ENCODE data around the gene PRMT2.

PRMT2 gene

DNA sequence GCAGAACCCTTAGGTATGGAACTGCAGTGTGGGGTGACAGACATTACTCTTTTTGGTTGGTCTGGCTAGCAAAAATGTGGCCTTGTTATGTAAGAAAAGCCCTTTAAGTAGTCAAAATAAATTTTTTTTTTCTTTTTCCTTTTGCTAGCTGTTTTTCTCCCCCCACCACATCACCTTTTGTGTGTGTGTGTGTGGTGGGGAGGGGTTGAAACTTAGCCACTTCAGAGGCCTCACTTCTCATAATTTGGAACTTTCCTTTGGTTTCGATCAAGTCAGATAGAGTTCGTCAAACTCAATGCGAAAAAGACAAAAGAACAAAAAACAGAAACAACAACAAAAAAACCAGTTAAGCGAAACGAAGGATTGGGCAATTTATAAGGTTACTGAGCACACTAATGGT, 1.9 kb upstream of the PRMT2 start:
- H3K79me1 ChIP-seq (replicated peaks; ENCODE audit: low read length, poor library complexity, severe bottlenecking), result no peaks in the 10 kb centered on the region
- H3K4me1 ChIP-seq (ENCODE audit: control insufficient read depth, insufficient read depth, low read depth, low read length), result peaks cover 5% of the 10 kb centered on the region
- H3K9me3 ChIP-seq (ENCODE audit: control insufficient read depth, low read length), result no peaks in the 10 kb centered on the region
- no peak overlapping the region for H3K18ac ChIP-seq (ENCODE audit: low read depth in 1 of 2, low read length in 2 of 2)
- no CpG with 5 or more reads among the region's 5 CpGs for WGBS
- H4K91ac ChIP-seq (ENCODE audit: low read length), result no peak overlapping the region
- no peak overlapping the region for H2AFZ ChIP-seq (ENCODE audit: low read depth, low read length)
- no peak overlapping the region for H3K27ac ChIP-seq (ENCODE audit: low read length, poor library complexity, severe bottlenecking)
- H2BK5ac ChIP-seq (ENCODE audit: low read depth, low read length, poor library complexity, severe bottlenecking), result no peak overlapping the region
- no peak overlapping the region for H3K23ac ChIP-seq (ENCODE audit: low read length in 2 of 2)
- no peak for DNase-seq
- H2AK5ac ChIP-seq (ENCODE audit: low read length, severe bottlenecking), result no peak overlapping the region
- no peak overlapping the region for H3K9ac ChIP-seq (ENCODE audit: low read length)
- no peak overlapping the region for H2BK15ac ChIP-seq (ENCODE audit: low read depth, poor library complexity, severe bottlenecking)
- peaks cover 0 to 21% of the 10 kb centered on the region in 2 experiments for H3K36me3 ChIP-seq (ENCODE audit: control insufficient read depth in 1 of 2, insufficient read depth in 2 of 2, low read depth in 1 of 2, low read length in 2 of 2)
- no peak overlapping the region for H4K8ac ChIP-seq (ENCODE audit: low read length)
- no peak overlapping the region for H2BK12ac ChIP-seq (ENCODE audit: low read length in 2 of 2)
- no peak overlapping the region for H3K14ac ChIP-seq (ENCODE audit: low read length in 2 of 2)
- no peak overlapping the region for H3K4ac ChIP-seq (ENCODE audit: low read depth in 1 of 2, low read length in 2 of 2)
- no peak overlapping the region for H2BK120ac ChIP-seq (ENCODE audit: low read depth, low read length)
- peaks cover 2 to 9% of the 10 kb centered on the region in 2 experiments for H3K27me3 ChIP-seq (ENCODE audit: control insufficient read depth in 1 of 2, insufficient read depth in 1 of 2, low read length in 2 of 2)
- H3K4me2 ChIP-seq (ENCODE audit: low read length, poor library complexity, severe bottlenecking), result no peak overlapping the region
- no peak overlapping the region for H3K4me3 ChIP-seq (ENCODE audit: insufficient read depth in 1 of 2, low read depth in 1 of 2, low read length in 2 of 2)

DNA sequence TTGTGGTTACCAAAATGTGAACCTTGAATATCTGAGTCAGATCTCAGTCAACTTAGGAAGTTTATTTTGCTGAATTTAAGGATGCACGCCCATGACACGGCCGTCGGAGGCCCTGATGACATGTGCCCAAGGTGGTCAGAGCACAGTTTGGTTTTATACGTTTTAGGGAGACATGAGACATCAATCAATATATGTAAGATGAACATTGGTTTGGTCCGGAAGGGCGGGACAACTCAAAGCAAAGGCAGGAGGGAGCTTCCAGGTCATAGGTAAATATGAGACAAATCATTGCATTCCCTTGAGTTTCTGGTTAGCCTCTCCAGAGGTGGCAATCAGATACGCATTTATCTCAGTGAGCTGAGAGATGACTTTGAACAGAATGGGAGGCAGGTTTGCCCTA, 1.0 kb upstream of the PRMT2 start:
- peak overlapping the region; percentile 98 for H3K9ac ChIP-seq (ENCODE audit: low read length)
- no peak overlapping the region for H2AFZ ChIP-seq (ENCODE audit: low read depth, low read length)
- no peak overlapping the region for H3K18ac ChIP-seq (ENCODE audit: low read depth in 1 of 2, low read length in 2 of 2)
- 91% methylated on average over 8 of the region's 8 CpGs for WGBS
- H2BK120ac ChIP-seq (ENCODE audit: low read depth, low read length), result no peak overlapping the region
- no peak for DNase-seq
- H3K4ac ChIP-seq (ENCODE audit: low read depth in 1 of 2, low read length in 2 of 2), result peak overlapping the region in 1 of 2 experiments; percentile 54
- no peak overlapping the region for H2BK5ac ChIP-seq (ENCODE audit: low read depth, low read length, poor library complexity, severe bottlenecking)
- H3K36me3 ChIP-seq (ENCODE audit: control insufficient read depth in 1 of 2, insufficient read depth in 2 of 2, low read depth in 1 of 2, low read length in 2 of 2), result peaks cover 0 to 21% of the 10 kb centered on the region in 2 experiments
- no peaks in the 10 kb centered on the region for H3K9me3 ChIP-seq (ENCODE audit: control insufficient read depth, low read length)
- H3K23ac ChIP-seq (ENCODE audit: low read length in 2 of 2), result no peak overlapping the region
- no peak overlapping the region for H3K4me2 ChIP-seq (ENCODE audit: low read length, poor library complexity, severe bottlenecking)
- peaks cover 0 to under 1% of the 10 kb centered on the region in 2 experiments for H3K27me3 ChIP-seq (ENCODE audit: control insufficient read depth in 1 of 2, insufficient read depth in 1 of 2, low read length in 2 of 2)
- peak overlapping the region; percentile 80 for H4K8ac ChIP-seq (ENCODE audit: low read length)
- peaks cover 5% of the 10 kb centered on the region for H3K4me1 ChIP-seq (ENCODE audit: control insufficient read depth, insufficient read depth, low read depth, low read length)
- H4K91ac ChIP-seq (ENCODE audit: low read length), result no peak overlapping the region
- peak overlapping the region in 1 of 2 experiments; percentile 99 for H3K4me3 ChIP-seq (ENCODE audit: insufficient read depth in 1 of 2, low read depth in 1 of 2, low read length in 2 of 2)
- no peak overlapping the region for H2BK15ac ChIP-seq (ENCODE audit: low read depth, poor library complexity, severe bottlenecking)
- no peak overlapping the region for H2AK5ac ChIP-seq (ENCODE audit: low read length, severe bottlenecking)
- no peak overlapping the region for H3K14ac ChIP-seq (ENCODE audit: low read length in 2 of 2)
- peak overlapping the region; percentile 93 for H3K27ac ChIP-seq (ENCODE audit: low read length, poor library complexity, severe bottlenecking)
- H3K79me1 ChIP-seq (replicated peaks; ENCODE audit: low read length, poor library complexity, severe bottlenecking), result no peaks in the 10 kb centered on the region
- no peak overlapping the region for H2BK12ac ChIP-seq (ENCODE audit: low read length in 2 of 2)

DNA sequence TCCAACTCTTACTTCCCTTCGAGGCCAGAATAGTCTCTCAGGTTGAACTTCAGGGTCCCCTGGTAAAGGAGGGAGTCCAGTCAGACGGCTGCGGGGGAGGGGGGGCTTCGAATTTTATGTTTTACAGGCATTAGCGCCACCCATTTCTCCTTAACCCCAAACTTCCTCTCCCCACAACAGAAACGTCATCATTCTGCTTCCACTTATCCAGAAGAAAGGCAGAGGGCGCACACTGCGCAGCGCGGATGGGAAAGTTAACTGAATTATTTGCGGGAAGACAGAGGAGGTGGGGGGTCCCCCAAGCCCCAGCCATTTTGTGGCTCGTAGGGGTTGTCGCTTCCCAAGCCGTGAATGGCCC, 529 bp upstream of the PRMT2 start:
- Histone ChIP-seq H4K91ac (ENCODE audit: low read length) (peak overlapping the region; percentile 85), H3K9me3 (ENCODE audit: control insufficient read depth, low read length) (no peaks in the 10 kb centered on the region), H4K8ac (ENCODE audit: low read length) (peak overlapping the region; percentile 97), H3K14ac (ENCODE audit: low read length in 2 of 2) (no peak overlapping the region), H3K4me2 (ENCODE audit: low read length, poor library complexity, severe bottlenecking) (peak overlapping the region; percentile 66), H3K4ac (ENCODE audit: low read depth in 1 of 2, low read length in 2 of 2) (peak overlapping the region in 1 of 2 experiments; percentile 54), H3K18ac (ENCODE audit: low read depth in 1 of 2, low read length in 2 of 2) (peak overlapping the region; percentile 71 to 77), H2AFZ (ENCODE audit: low read depth, low read length) (no peak overlapping the region), H2BK15ac (ENCODE audit: low read depth, poor library complexity, severe bottlenecking) (peak overlapping the region; percentile 77), H3K79me1 (replicated peaks; ENCODE audit: low read length, poor library complexity, severe bottlenecking) (no peaks in the 10 kb centered on the region), H3K23ac (ENCODE audit: low read length in 2 of 2) (no peak overlapping the region), H2BK5ac (ENCODE audit: low read depth, low read length, poor library complexity, severe bottlenecking) (peak overlapping the region; percentile 74), H2BK120ac (ENCODE audit: low read depth, low read length) (peak overlapping the region; percentile 89), H3K4me3 (ENCODE audit: insufficient read depth in 1 of 2, low read depth in 1 of 2, low read length in 2 of 2) (peak overlapping the region; percentile 58 to 99), H2AK5ac (ENCODE audit: low read length, severe bottlenecking) (no peak overlapping the region), H3K9ac (ENCODE audit: low read length) (peak overlapping the region; percentile 98), H3K27ac (ENCODE audit: low read length, poor library complexity, severe bottlenecking) (peak overlapping the region; percentile 93), H3K27me3 (ENCODE audit: control insufficient read depth in 1 of 2, insufficient read depth in 1 of 2, low read length in 2 of 2) (no peaks in the 10 kb centered on the region), H3K36me3 (ENCODE audit: control insufficient read depth in 1 of 2, insufficient read depth in 2 of 2, low read depth in 1 of 2, low read length in 2 of 2) (peaks cover 0 to 26% of the 10 kb centered on the region in 2 experiments), H3K4me1 (ENCODE audit: control insufficient read depth, insufficient read depth, low read depth, low read length) (peaks cover 5% of the 10 kb centered on the region), H2BK12ac (ENCODE audit: low read length in 2 of 2) (no peak overlapping the region)
- DNase-seq, result peak; percentile 91
- 8% methylated on average over 10 of the region's 14 CpGs for WGBS

DNA sequence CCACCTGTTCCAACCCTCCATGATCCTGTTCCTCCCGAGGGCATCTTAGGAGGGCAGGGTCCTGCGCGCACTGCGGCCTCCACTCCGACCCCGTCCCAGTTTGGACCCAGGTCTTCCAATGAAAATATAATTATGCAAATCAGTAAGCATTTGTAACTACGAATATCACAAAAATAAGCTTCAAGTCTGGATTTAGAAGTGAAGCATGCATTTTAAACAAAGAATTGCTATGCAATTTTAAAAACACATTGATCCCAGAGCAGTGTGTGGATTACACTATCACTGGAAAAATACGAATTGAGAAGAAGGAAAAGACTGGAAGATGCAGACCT, 673 bp downstream of the PRMT2 start:
- H3K36me3 ChIP-seq (ENCODE audit: control insufficient read depth in 1 of 2, insufficient read depth in 2 of 2, low read depth in 1 of 2, low read length in 2 of 2), result peaks cover under 1 to 34% of the 10 kb centered on the region in 2 experiments
- H2AFZ ChIP-seq (ENCODE audit: low read depth, low read length), result peak overlapping the region; percentile 51
- no peaks in the 10 kb centered on the region for H3K79me1 ChIP-seq (replicated peaks; ENCODE audit: low read length, poor library complexity, severe bottlenecking)
- H3K27me3 ChIP-seq (ENCODE audit: control insufficient read depth in 1 of 2, insufficient read depth in 1 of 2, low read length in 2 of 2), result no peaks in the 10 kb centered on the region
- 21% methylated on average over 2 of the region's 8 CpGs for WGBS
- peak overlapping the region; percentile 94 for H4K8ac ChIP-seq (ENCODE audit: low read length)
- no peak overlapping the region for H3K27ac ChIP-seq (ENCODE audit: low read length, poor library complexity, severe bottlenecking)
- peak overlapping the region; percentile 76 for H3K4me2 ChIP-seq (ENCODE audit: low read length, poor library complexity, severe bottlenecking)
- H3K18ac ChIP-seq (ENCODE audit: low read depth in 1 of 2, low read length in 2 of 2), result peak overlapping the region in 1 of 2 experiments; percentile 99
- no peak overlapping the region for H2BK12ac ChIP-seq (ENCODE audit: low read length in 2 of 2)
- no peak for DNase-seq
- H3K4me1 ChIP-seq (ENCODE audit: control insufficient read depth, insufficient read depth, low read depth, low read length), result peaks cover 5% of the 10 kb centered on the region
- peak overlapping the region in 1 of 2 experiments; percentile 100 for H3K14ac ChIP-seq (ENCODE audit: low read length in 2 of 2)
- H3K4ac ChIP-seq (ENCODE audit: low read depth in 1 of 2, low read length in 2 of 2), result peak overlapping the region in 1 of 2 experiments; percentile 30
- no peak overlapping the region for H2AK5ac ChIP-seq (ENCODE audit: low read length, severe bottlenecking)
- no peak overlapping the region for H2BK5ac ChIP-seq (ENCODE audit: low read depth, low read length, poor library complexity, severe bottlenecking)
- no peaks in the 10 kb centered on the region for H3K9me3 ChIP-seq (ENCODE audit: control insufficient read depth, low read length)
- no peak overlapping the region for H2BK120ac ChIP-seq (ENCODE audit: low read depth, low read length)
- H4K91ac ChIP-seq (ENCODE audit: low read length), result peak overlapping the region; percentile 99
- H3K9ac ChIP-seq (ENCODE audit: low read length), result peak overlapping the region; percentile 98
- peak overlapping the region in 1 of 2 experiments; percentile 70 for H3K23ac ChIP-seq (ENCODE audit: low read length in 2 of 2)
- peak overlapping the region; percentile 99 for H3K4me3 ChIP-seq (ENCODE audit: insufficient read depth in 1 of 2, low read depth in 1 of 2, low read length in 2 of 2)
- no peak overlapping the region for H2BK15ac ChIP-seq (ENCODE audit: low read depth, poor library complexity, severe bottlenecking)
